Ascending aorta (tissue), 2 donors: ENCODE measurements around the gene RASSF5. TPM values are rescaled to one million over a fixed set of nuclear protein-coding genes. Genes with fewer than 3 reads are reported as not detected.
A peak's percentile ranks its signal among the peaks of the same experiment; 100 is the strongest.

Experiments used
- DNase-seq, 2 donors: peaks; one replicate each; pipeline ENCODE4 v3.0.0-alpha.2; 2019; ENCODE audit warnings: low spot score in 2 of 2
- H3K27ac ChIP-seq, 2 donors: fragments of 200-600 bp; sonication (generic); one replicate each; pipeline ENCODE4 v1.5.1; 2016 to 2017; ENCODE audit warnings: mild to moderate bottlenecking in 1 of 2
- H3K27me3 ChIP-seq: fragments of 200-600 bp; sonication (generic); one replicate; pipeline ENCODE4 v1.5.1; 2017
- H3K36me3 ChIP-seq, 2 donors: fragments of 200-600 bp; sonication (generic); one replicate each; pipeline ENCODE4 v1.5.1; 2016
- H3K4me1 ChIP-seq, 2 donors: fragments of 200-600 bp; sonication (generic); one replicate each; pipeline ENCODE4 v1.5.1; 2016 to 2017; ENCODE audit warnings: mild to moderate bottlenecking in 1 of 2
- H3K4me3 ChIP-seq, 2 donors: fragments of 200-600 bp; sonication (generic); one replicate each; pipeline ENCODE4 v1.5.1; 2016 to 2017; ENCODE audit warnings: mild to moderate bottlenecking in 1 of 2
- H3K9me3 ChIP-seq, 2 donors: fragments of 200-600 bp; sonication (generic); one replicate each; pipeline ENCODE4 v1.5.1; 2016
- CTCF ChIP-seq, 3 experiments: fragments of 200-600 bp in 2 of 3; fragments of 450-650 bp in 1 of 3; sonication (generic) in 2 of 3; IDR thresholded peaks; one replicate each; pipeline ENCODE4 v1.5.1; 2016 to 2019; ENCODE audit warnings: antibody characterized with exemption in 3 of 3, mild to moderate bottlenecking in 1 of 3, moderate library complexity in 1 of 3
- intact Hi-C: fragments of 100-400 bp; cut with DNase I; formaldehyde crosslinking; loops from one replicate; pipeline ENCODE4 v1.15.1; 2023
- total RNA-seq: library from RNA; depleted of rRNA; stranded (reverse); fragments of >200 nt; gene quantifications from one replicate; pipeline ENCODE4 v1.1.0, GENCODE V29; 2016

Gene RASSF5
- total RNA-seq = 8.9 TPM

GRCh38 chr1:206507284-206508129, at the start of gene RASSF5:
Gene RASSF5, plus strand, starts transcription at chr1:206507531. Its CDS starts 72 bp downstream, at chr1:206507603.
- Histone ChIP-seq H3K36me3 (no peaks in the 10 kb centered on the region), H3K4me1 (peaks cover 8 to 44% of the 10 kb centered on the region in 2 donors), H3K9me3 (no peaks in the 10 kb centered on the region), H3K27ac (peak within 1 kb of the TSS; percentile 65 to 75), H3K27me3 (no peaks in the 10 kb centered on the region), H3K4me3 (peak within 1 kb of the TSS; percentile 96 to 98)
- intact Hi-C loops = loop anchor here (5.0 to 10.0 kb wide), 5 partner anchors 35 to 1717 kb away; partner anchors contain the start of genes PFKFB2 and YOD1
- DNase-seq = peak; percentile 72 to 94
- TF ChIP-seq CTCF (IDR thresholded peaks at IDR 0.05) = no peak

GRCh38 chr1:206459703-206460102, 47.6 kb upstream of the RASSF5 start:
- Histone ChIP-seq H3K27ac (no peak overlapping the region), H3K27me3 (no peaks in the 10 kb centered on the region), H3K36me3 (peaks cover 12 to 17% of the 10 kb centered on the region in 2 donors), H3K4me1 (no peaks in the 10 kb centered on the region), H3K9me3 (no peaks in the 10 kb centered on the region), H3K4me3 (no peak overlapping the region)
- TF ChIP-seq CTCF (IDR thresholded peaks at IDR 0.05) = no peak
- intact Hi-C loops = no loop called here
- no peak for DNase-seq

GRCh38 chr1:206460836-206461426, 46.4 kb upstream of the RASSF5 start:
- peaks cover 8% of the 10 kb centered on the region in 2 donors for H3K36me3 ChIP-seq
- no peak overlapping the region for H3K4me3 ChIP-seq
- DNase-seq = no peak
- no peaks in the 10 kb centered on the region for H3K27me3 ChIP-seq
- no peaks in the 10 kb centered on the region for H3K4me1 ChIP-seq
- H3K9me3 ChIP-seq = no peaks in the 10 kb centered on the region
- H3K27ac ChIP-seq = no peak overlapping the region
- TF ChIP-seq CTCF (IDR thresholded peaks at IDR 0.05) = no peak
- intact Hi-C loops = no loop called here

- Histone ChIP-seq H3K27me3 (no peaks in the 10 kb centered on the region), H3K36me3 (peaks cover 8% of the 10 kb centered on the region in 2 donors), H3K27ac (no peak overlapping the region), H3K4me3 (no peak overlapping the region), H3K4me1 (no peaks in the 10 kb centered on the region), H3K9me3 (no peaks in the 10 kb centered on the region)
- DNase-seq = peak in 1 of 2 donors; percentile 86
- intact Hi-C loops = no loop called here
- peak; percentile 78 to 83 (median 79) for TF ChIP-seq CTCF (IDR thresholded peaks at IDR 0.05)
These were observed 45.5 kb upstream of the RASSF5 start for GRCh38 chr1:206461602-206462455.

- intact Hi-C loops = no loop called here
- TF ChIP-seq CTCF (IDR thresholded peaks at IDR 0.05) = no peak
- no peak overlapping the region for H3K4me3 ChIP-seq
- no peaks in the 10 kb centered on the region for H3K4me1 ChIP-seq
- no peak overlapping the region for H3K27ac ChIP-seq
- H3K9me3 ChIP-seq = no peaks in the 10 kb centered on the region
- DNase-seq = no peak
- no peaks in the 10 kb centered on the region for H3K27me3 ChIP-seq
- peaks cover 6 to 8% of the 10 kb centered on the region in 2 donors for H3K36me3 ChIP-seq
These were observed 44.2 kb upstream of the RASSF5 start for GRCh38 chr1:206463137-206463536.
